Fibroblast of mammary gland (primary cell): ENCODE results near the gene NR6A1.

Experiments
- DNase-seq: peaks from one replicate; pipeline ENCODE4 v3.0.0-alpha.2; 2010; ENCODE audit warnings: low read depth
- H3K4me3 ChIP-seq: 2 replicates; pipeline ENCODE4 v1.5.1; 2011; ENCODE audit warnings: low read depth, mild to moderate bottlenecking, low read length, moderate library complexity; ENCODE audit not compliant: control insufficient read depth
- CTCF ChIP-seq: conservative IDR thresholded peaks from 2 replicates; pipeline ENCODE4 v1.5.1; 2011; ENCODE audit warnings: low read depth, low read length, inconsistent platforms; ENCODE audit not compliant: control insufficient read depth, insufficient read depth

The NR6A1 gene

GRCh38 chr9:124615100-124615742 is 155.9 kb downstream of the NR6A1 start:
- no peak overlapping the region for H3K4me3 ChIP-seq
- DNase-seq = no peak
- TF ChIP-seq CTCF = no peak

- no peak for DNase-seq
- no peak for TF ChIP-seq CTCF
These were observed 157.3 kb downstream of the NR6A1 start for GRCh38 chr9:124613849-124614248.

GRCh38 chr9:124611106-124611505 is 160.0 kb downstream of the NR6A1 start:
- DNase-seq = no peak
- no peak for TF ChIP-seq CTCF
- no peak overlapping the region for H3K4me3 ChIP-seq

More at GRCh38 chr9:124613849-124614248, 157.3 kb downstream of the NR6A1 start:
- no peak overlapping the region for H3K4me3 ChIP-seq

- H3K4me3 ChIP-seq = no peak overlapping the region
- TF ChIP-seq CTCF = no peak
- no peak for DNase-seq
These were observed 165.1 kb downstream of the NR6A1 start for GRCh38 chr9:124606027-124606426.

- TF ChIP-seq CTCF = no peak
- H3K4me3 ChIP-seq = no peak overlapping the region
- DNase-seq = no peak
These were observed 165.9 kb downstream of the NR6A1 start for GRCh38 chr9:124605258-124605657.

- no peak for DNase-seq
- TF ChIP-seq CTCF = no peak
- H3K4me3 ChIP-seq = no peak overlapping the region
These were observed 168.5 kb downstream of the NR6A1 start for GRCh38 chr9:124602632-124603031.

- DNase-seq = no peak
- TF ChIP-seq CTCF = no peak
- H3K4me3 ChIP-seq = no peak overlapping the region
These were observed 168.9 kb downstream of the NR6A1 start for GRCh38 chr9:124602204-124602603.
